Natural killer cell (primary cell): ENCODE measurements around the gene PRMT7. TPM values are rescaled to one million over a fixed set of nuclear protein-coding genes. Genes with fewer than 3 reads are reported as not detected.

Source experiments
- ATAC-seq, 3 donors: fragments of 150-1000 bp in 2 of 3; fragments of 200-7000 bp in 1 of 3; cut with Tn5 transposase; 1 replicate in 1 of 3; 2 replicates in 2 of 3; pipeline ENCODE4 v1.10.0; 2021; ENCODE audit warnings: mild to moderate bottlenecking in 2 of 3, moderate library complexity in 2 of 3
- DNase-seq, 2 donors: peaks; one replicate each; pipeline versions ENCODE4 v3.0.0 to v3.0.0-alpha.2; 2013 to 2021; ENCODE audit warnings: mixed read lengths in 1 of 2
- H3K27ac ChIP-seq: one replicate; pipeline ENCODE4 v1.5.1; 2013; ENCODE audit warnings: mild to moderate bottlenecking, low read length
- H3K27me3 ChIP-seq: one replicate; pipeline ENCODE4 v1.6.1; 2013; ENCODE audit warnings: low read length; ENCODE audit not compliant: control insufficient read depth, insufficient read depth
- H3K36me3 ChIP-seq: one replicate; pipeline ENCODE4 v1.6.1; 2013; ENCODE audit warnings: low read length; ENCODE audit not compliant: control insufficient read depth, insufficient read depth
- H3K4me1 ChIP-seq: one replicate; pipeline ENCODE4 v1.6.1; 2013; ENCODE audit warnings: low read length; ENCODE audit not compliant: control insufficient read depth, insufficient read depth
- H3K4me3 ChIP-seq: one replicate; pipeline ENCODE4 v1.5.1; 2013; ENCODE audit warnings: low read length
- H3K9me3 ChIP-seq: one replicate; pipeline ENCODE4 v1.6.1; 2013; ENCODE audit warnings: low read length; ENCODE audit not compliant: control insufficient read depth, insufficient read depth
- H3K27ac Mint-ChIP-seq, 2 donors: one replicate each; pipeline ENCODE4 v1.8.0; 2022; ENCODE audit warnings: mild to moderate bottlenecking in 2 of 2, mixed read lengths in 2 of 2, moderate library complexity in 1 of 2
- H3K27me3 Mint-ChIP-seq, 2 donors: one replicate each; pipeline ENCODE4 v1.8.0; 2022; ENCODE audit warnings: low read depth in 2 of 2, mixed read lengths in 2 of 2
- H3K36me3 Mint-ChIP-seq: one replicate; pipeline ENCODE4 v1.8.0; 2022; ENCODE audit warnings: mixed read lengths
- H3K4me1 Mint-ChIP-seq, 2 donors: one replicate each; pipeline ENCODE4 v1.8.0; 2022; ENCODE audit warnings: mixed read lengths in 2 of 2
- H3K4me3 Mint-ChIP-seq: one replicate; pipeline ENCODE4 v1.8.0; 2022; ENCODE audit warnings: mild to moderate bottlenecking, moderate library complexity, mixed read lengths
- H3K9me3 Mint-ChIP-seq, 2 donors: one replicate each; pipeline ENCODE4 v1.8.0; 2022; ENCODE audit warnings: mixed read lengths in 2 of 2
- WGBS: methylation state at CpG from one replicate; pipeline ENCODE4 v1.1.7; 2013; ENCODE audit warnings: missing lambda C conversion rate; ENCODE audit not compliant: insufficient coverage; 5-methylcytosine and 5-hydroxymethylcytosine counted together
- intact Hi-C: fragments of 100-400 bp; cut with micrococcal nuclease; formaldehyde crosslinking; loops from one replicate; pipeline ENCODE4 v1.14.2; 2022
- total RNA-seq, 4 donors: library from RNA; stranded (reverse); fragments of 120-200 nt in 1 of 4; gene quantifications; one replicate each; pipeline versions ENCODE4 v1.2.3 to v1.2.4, GENCODE V29; 2013 to 2022
- TF ChIP-seq, protein P1 (sequence below): fragments of 200-600 bp; IDR thresholded peaks from one replicate; pipeline ENCODE4 v1.8.0; 2022; ENCODE audit warnings: antibody characterized with exemption

Gene PRMT7, protein sequence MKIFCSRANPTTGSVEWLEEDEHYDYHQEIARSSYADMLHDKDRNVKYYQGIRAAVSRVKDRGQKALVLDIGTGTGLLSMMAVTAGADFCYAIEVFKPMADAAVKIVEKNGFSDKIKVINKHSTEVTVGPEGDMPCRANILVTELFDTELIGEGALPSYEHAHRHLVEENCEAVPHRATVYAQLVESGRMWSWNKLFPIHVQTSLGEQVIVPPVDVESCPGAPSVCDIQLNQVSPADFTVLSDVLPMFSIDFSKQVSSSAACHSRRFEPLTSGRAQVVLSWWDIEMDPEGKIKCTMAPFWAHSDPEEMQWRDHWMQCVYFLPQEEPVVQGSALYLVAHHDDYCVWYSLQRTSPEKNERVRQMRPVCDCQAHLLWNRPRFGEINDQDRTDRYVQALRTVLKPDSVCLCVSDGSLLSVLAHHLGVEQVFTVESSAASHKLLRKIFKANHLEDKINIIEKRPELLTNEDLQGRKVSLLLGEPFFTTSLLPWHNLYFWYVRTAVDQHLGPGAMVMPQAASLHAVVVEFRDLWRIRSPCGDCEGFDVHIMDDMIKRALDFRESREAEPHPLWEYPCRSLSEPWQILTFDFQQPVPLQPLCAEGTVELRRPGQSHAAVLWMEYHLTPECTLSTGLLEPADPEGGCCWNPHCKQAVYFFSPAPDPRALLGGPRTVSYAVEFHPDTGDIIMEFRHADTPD
- 10 to 100 TPM; 60.7 to 84.7 (median 68.2) TPM for total RNA-seq
- 61.9 TPM for total RNA-seq (2013)

DNA sequence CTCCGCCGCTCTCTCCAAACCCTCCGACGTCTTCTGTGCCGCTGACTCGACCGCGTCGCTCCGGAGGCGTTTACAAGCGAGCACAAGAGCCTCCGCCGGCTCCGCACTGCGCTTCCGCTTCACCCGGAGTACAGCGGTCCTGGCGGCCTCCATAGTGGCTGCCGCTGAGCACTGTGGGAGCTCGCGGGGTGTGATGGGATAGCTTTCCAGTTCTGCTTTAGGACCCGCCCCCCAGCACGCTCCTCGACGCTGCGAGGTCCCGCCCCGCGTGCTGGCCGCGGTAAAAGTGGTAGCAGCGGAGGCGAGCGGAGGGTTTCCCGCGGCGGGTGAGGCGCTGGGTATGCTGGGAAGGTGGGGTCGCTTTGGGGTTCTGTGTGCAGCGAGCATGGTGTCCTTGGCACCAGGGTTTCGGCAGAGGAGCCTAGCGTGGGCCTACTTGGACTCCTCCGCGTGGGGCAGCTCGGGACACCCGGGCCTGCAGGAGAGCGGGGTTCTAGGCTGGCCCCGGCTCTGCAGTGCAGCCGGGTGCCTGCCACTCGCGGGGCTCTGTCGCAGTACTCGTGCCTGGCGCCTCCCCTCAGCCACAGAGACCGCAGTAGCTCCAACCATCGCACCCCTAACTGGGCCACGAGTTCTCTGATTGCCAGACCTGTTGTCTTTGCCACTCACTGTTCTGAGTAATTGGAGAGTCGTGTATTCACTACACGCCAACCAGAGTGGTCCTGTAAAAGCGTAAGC, at the start of gene PRMT7, which contains the start of gene SLC7A6OS:
TSS of gene PRMT7 (plus strand) at position 246 of the 738 bp plus-strand sequence. CDS start 4,961 bp downstream, outside the sequence.
TSS of gene SLC7A6OS (minus strand) at position 173 of the 738 bp plus-strand sequence. CDS start at position 153, 20 bp downstream.
- peak within 1 kb of the TSS; percentile 96 for H3K4me3 Mint-ChIP-seq
- H3K36me3 ChIP-seq: peaks cover 37% of the 10 kb centered on the region
- WGBS: under 1% methylated on average over 62 of the region's 62 CpGs
- DNase-seq (peak; percentile 88 to 96), ATAC-seq (peak; percentile 96 to 100 (median 96))
- H3K27ac Mint-ChIP-seq: peak within 1 kb of the TSS; percentile 93 to 96
- H3K27me3 ChIP-seq: no peaks in the 10 kb centered on the region
- intact Hi-C loops: loop anchor here (1.0 to 10.0 kb wide), 4 partner anchors 27 to 746 kb away; partner anchors contain the start of genes CTCF, NFATC3 and SLC7A6
- peaks cover 30 to 39% of the 10 kb centered on the region in 2 donors for H3K4me1 Mint-ChIP-seq
- no peaks in the 10 kb centered on the region for H3K9me3 Mint-ChIP-seq
- peak within 1 kb of the TSS; percentile 69 for H3K27ac ChIP-seq
- no peaks in the 10 kb centered on the region for H3K36me3 Mint-ChIP-seq
- no peaks in the 10 kb centered on the region for H3K27me3 Mint-ChIP-seq
- H3K9me3 ChIP-seq: no peaks in the 10 kb centered on the region
- peaks cover 29% of the 10 kb centered on the region for H3K4me1 ChIP-seq
- TF ChIP-seq, protein P1, sequence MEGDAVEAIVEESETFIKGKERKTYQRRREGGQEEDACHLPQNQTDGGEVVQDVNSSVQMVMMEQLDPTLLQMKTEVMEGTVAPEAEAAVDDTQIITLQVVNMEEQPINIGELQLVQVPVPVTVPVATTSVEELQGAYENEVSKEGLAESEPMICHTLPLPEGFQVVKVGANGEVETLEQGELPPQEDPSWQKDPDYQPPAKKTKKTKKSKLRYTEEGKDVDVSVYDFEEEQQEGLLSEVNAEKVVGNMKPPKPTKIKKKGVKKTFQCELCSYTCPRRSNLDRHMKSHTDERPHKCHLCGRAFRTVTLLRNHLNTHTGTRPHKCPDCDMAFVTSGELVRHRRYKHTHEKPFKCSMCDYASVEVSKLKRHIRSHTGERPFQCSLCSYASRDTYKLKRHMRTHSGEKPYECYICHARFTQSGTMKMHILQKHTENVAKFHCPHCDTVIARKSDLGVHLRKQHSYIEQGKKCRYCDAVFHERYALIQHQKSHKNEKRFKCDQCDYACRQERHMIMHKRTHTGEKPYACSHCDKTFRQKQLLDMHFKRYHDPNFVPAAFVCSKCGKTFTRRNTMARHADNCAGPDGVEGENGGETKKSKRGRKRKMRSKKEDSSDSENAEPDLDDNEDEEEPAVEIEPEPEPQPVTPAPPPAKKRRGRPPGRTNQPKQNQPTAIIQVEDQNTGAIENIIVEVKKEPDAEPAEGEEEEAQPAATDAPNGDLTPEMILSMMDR: no peak
- peak within 1 kb of the TSS; percentile 61 for H3K4me3 ChIP-seq

DNA sequence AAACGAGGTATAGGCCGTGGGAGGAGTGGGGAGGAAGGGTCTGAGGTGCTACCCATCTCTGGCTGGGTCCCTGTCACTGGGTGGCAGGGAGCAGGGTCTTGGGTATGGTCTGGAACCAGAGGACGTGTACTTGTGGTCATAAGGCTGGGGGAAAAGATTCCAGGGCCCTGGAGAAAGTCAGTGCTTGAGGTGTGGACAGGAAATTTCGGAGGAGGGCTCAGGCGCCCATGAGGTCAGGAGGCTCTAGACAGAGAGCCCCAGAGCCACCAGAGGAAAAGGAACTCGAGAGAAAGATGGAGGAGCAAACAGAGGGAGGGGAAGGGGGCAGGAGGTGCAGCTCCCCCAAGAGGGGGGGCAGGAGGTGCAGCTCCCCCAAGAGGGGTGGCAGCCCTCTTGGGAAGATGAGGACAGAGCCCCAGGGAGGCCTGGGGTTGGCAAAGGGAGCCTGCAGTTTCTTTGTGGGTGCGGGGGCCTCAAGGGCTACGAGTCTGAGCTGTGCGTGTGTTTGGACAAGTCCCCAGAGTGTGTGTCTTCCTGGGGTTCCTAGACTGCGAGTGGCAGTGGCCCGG, 47.2 kb upstream of the PRMT7 start:
- H3K9me3 ChIP-seq: no peaks in the 10 kb centered on the region
- H3K4me3 Mint-ChIP-seq: peak overlapping the region; percentile 96
- peak overlapping the region; percentile 68 for H3K4me3 ChIP-seq
- no peaks in the 10 kb centered on the region for H3K27me3 ChIP-seq
- H3K27ac ChIP-seq: peak overlapping the region; percentile 98
- no peak for DNase-seq
- 36% methylated on average over 11 of the region's 11 CpGs for WGBS
- intact Hi-C loops: loop anchor here (1.0 to 2.0 kb wide), 3 partner anchors 19 to 48 kb away; partner anchors contain the start of genes PLA2G15 and PRMT7
- H3K27ac Mint-ChIP-seq: peak overlapping the region; percentile 95 to 100
- TF ChIP-seq, protein P1: no peak
- H3K4me1 Mint-ChIP-seq: peaks cover 25 to 43% of the 10 kb centered on the region in 2 donors
- H3K4me1 ChIP-seq: peaks cover 38% of the 10 kb centered on the region
- H3K36me3 ChIP-seq: peaks cover 14% of the 10 kb centered on the region
- H3K27me3 Mint-ChIP-seq: no peaks in the 10 kb centered on the region
- no peak for ATAC-seq
- no peaks in the 10 kb centered on the region for H3K36me3 Mint-ChIP-seq
- no peaks in the 10 kb centered on the region for H3K9me3 Mint-ChIP-seq

DNA sequence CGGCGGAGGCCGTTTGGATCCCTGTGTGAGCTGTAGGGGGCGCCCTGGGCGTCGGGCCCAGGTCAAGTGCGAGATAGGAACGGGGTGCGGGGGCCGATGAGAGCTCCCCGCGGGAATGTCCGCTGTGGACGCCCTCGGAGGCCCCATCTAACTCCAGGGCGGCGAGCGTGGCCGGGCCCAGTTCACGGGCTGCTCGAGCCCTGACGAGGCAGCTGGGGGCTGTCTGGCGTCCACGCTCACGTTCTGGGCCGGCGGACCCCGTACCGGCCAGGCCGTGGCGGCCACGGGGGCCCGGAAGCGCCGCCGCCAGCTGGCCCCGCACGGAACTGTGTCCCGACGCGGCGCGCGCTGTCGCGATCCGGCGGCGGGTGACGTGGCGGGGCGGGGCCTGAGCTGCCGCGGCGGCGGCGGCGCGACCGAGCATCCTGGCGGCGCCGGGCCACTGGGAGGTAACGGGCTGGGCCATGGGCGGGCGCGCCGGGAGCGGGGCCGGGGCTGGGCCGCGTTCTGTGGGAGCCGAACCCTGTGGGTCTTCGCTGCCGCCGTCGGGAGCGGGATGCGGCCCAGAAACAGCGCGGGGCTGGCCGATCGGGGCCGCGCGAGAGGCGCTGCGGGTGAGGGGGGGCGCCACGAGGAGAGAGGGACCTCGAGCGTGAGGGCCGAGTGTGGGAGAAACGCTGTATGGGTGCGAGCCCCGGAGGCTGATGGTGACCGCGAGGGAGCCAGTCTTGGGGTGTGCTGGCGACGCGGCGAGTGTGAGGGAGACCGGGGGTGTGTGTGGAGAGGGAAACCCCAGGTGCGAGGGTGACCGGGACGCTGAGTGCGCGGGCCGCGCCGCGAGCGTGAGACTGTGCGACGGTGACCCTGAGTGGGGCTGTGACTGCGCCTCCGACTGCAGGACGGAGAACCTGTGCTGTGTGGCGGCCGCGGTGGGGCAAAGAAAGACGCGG, 46.4 kb upstream of the PRMT7 start, which contains the start of gene SLC7A6:
TSS of gene SLC7A6 (plus strand) at position 399 of the 950 bp plus-strand sequence. CDS start 10,201 bp downstream, outside the sequence.
- intact Hi-C loops: loop anchor here (1.0 to 2.0 kb wide), 3 partner anchors 20 to 47 kb away; partner anchors contain the start of genes PLA2G15 and PRMT7
- Mint-ChIP-seq H3K9me3 (no peaks in the 10 kb centered on the region), H3K4me3 (peak within 1 kb of the TSS; percentile 96), H3K27ac (peak within 1 kb of the TSS; percentile 95 to 100), H3K36me3 (no peaks in the 10 kb centered on the region), H3K27me3 (no peaks in the 10 kb centered on the region), H3K4me1 (peaks cover 25 to 48% of the 10 kb centered on the region in 2 donors)
- Histone ChIP-seq H3K4me1 (peaks cover 39% of the 10 kb centered on the region), H3K9me3 (no peaks in the 10 kb centered on the region), H3K36me3 (peaks cover 14% of the 10 kb centered on the region), H3K4me3 (peak within 1 kb of the TSS; percentile 89), H3K27ac (peak within 1 kb of the TSS; percentile 98), H3K27me3 (no peaks in the 10 kb centered on the region)
- peak; percentile 86 to 91 for DNase-seq
- TF ChIP-seq, protein P1: peak; percentile 73
- ATAC-seq: peak; percentile 73 to 88 (median 77)
- WGBS: under 1% methylated on average over 123 of the region's 123 CpGs
